Iris pigment epithelial cell (primary cell): Measurements from ENCODE around the gene ALDH16A1.

Experiments
- DNase-seq: peaks from one replicate; pipeline ENCODE4 v3.0.0-alpha.2; 2011; ENCODE audit warnings: low read depth

The ALDH16A1 gene

DNA sequence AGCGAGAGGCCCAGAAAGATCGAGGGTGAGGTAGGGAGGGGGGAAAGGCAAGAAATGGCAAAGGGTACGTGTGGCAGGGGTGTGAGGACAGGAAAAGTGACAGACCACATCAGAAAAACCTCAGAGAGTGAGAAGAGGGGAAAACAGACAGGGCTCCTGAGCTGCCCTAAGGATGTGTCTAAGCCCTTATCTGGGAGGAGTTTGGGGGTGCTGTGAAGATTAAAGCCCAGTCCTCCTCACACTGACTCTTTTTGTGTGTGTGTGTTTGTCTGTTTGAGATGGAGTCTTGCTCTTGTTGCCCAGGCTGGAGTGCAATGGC lies 29.1 kb upstream of the ALDH16A1 start:
- DNase-seq: no peak

DNA sequence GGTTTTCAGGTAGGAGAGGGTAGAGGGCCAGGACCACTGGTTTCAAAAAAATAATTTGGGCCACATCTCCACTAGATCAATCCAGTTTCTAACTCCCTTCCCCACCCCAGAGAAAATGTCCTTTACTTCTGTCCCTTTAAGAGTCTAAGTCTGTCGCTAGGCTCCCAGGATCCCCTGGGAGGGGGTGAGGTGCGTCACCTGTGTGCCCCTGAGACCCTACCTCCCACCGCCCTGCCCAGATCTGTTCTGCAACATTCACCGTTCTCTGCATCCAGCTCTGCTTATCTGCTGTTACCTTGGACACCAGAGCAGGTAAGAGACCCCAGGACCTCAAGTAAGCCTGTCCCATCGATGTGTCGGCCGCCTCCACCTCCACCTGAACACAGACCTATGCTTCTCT lies 27.8 kb upstream of the ALDH16A1 start, which contains the start of gene GFY:
TSS of gene GFY (plus strand) at position 211 of the 400 bp plus-strand sequence. CDS start 1,043 bp downstream, outside the sequence.
- DNase-seq: no peak

DNA sequence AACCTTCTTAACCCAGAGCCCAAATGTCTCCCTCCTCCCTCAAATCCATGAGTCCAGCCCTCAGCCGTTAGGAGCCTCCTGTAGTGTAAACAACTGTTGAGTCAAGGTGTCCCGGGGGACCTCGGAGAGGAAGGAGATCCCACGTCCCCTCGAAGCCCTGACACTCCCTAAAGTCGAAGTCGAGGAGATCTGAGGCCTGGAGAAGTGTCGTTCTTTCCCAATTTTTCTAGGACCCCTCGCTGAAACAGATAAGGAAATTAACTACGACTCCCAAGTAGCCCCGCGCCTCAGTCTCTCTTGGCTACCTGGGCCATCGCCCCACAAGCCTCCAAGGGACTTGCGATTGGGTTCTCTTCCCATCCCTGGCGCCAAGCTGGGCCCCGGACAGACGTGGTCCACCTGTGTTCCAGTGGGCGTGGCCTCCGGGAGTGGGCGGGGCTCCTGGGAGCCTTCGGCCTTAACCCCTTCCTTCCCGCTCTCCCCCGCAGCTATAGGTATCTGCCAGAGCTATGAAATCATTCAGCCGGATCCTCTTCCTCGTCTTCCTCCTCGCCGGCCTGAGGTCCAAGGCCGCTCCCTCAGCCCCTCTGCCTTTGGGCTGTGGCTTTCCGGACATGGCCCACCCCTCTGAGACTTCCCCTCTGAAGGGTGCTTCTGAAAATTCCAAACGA lies 27.0 kb upstream of the ALDH16A1 start:
- no peak for DNase-seq

DNA sequence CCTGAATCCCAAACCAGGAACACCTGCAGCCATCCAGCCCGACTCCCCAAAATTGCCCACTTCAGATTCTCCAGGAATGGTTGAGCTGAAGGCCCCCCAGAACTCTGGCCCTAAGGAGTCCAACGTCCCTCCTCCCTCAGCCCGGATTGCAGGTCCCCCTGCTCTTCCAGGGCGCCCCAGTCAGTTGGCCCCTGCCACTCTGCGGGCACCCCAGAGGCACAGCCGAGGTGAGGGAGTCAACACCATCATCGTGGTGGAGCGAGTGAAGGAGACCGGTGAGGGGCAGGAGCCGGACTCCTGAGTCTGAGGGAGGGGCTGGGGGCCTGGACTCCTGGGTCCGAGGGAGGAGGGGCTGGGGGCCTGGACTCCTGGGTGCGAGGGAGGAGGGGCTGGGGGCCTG lies 25.7 kb upstream of the ALDH16A1 start:
- DNase-seq: no peak

DNA sequence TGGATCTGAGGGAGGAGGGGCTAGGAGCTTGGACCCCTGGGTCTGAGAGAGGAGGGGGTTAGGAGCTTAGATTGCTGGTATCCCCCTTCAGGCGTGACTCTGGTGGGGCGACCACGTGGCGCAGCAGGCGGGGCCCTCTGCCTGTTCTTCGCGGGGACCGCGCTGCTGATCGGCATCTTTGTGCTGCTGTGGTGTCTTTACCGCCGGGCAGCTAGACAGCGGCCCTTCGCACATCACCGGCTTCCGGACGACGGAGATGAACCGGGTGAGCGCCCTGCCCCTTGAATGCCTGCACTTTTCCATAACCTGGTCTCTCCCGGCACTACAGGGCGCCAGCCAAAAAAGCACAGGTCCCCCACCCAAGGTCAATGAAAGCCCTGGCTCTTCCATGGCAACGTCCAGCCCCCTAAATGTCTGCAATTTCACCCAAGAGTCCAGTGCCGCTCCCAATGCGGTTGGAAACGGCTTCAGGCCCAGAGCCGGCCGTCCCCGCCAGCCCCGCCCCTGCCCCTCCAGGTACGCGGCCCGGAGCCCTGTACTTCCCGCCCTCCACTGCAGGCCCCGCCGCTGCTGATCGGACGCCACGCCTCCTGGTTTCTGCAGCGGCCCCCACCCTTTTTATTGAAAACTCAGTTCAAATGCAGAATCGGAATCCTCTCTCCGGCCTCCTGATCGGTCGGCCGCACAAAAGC lies 25.0 kb upstream of the ALDH16A1 start:
- DNase-seq: no peak

DNA sequence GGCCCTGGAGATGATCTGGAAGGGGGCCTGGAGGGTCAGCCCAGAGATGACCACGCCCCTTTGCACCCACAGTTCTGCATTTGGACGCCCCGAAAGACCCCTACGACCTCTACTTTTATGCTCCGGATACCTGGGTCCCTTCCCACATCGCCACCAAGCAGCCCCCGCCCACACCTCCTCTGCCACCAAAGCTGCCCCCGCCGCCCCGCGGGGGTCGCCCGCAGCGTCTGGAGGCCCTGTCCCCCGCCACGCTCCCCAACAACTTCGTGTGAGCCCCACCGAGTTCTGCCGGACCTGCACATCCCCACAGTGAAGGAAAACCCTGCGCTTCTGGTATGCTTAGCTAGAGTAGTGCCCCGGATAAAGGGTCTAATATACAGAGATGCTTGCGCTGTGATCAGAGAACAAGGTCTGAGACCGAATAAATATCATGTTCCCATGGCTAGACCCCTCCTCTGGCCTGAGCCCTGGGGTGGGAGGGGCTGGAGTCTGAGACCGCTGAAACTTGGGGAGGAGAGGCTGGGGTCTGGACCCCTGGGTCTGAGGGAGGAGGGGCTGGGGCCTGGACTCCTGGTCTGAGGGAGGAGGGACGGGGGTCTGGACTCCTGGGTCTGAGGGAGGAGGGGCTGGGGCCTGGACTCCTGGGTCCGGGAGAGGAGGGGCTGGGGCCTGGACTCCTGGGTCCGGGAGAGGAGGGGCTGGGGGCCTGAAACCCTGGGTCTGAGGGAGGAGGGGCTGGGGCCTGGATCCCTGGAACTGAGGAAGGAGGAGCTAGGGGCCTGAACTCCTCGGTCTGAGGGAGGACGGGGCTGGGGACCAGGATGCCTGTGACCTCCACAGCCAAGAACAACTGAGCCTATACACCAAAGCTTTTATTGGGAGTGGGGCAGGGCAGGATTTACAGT lies 24.2 kb upstream of the ALDH16A1 start:
- no peak for DNase-seq

DNA sequence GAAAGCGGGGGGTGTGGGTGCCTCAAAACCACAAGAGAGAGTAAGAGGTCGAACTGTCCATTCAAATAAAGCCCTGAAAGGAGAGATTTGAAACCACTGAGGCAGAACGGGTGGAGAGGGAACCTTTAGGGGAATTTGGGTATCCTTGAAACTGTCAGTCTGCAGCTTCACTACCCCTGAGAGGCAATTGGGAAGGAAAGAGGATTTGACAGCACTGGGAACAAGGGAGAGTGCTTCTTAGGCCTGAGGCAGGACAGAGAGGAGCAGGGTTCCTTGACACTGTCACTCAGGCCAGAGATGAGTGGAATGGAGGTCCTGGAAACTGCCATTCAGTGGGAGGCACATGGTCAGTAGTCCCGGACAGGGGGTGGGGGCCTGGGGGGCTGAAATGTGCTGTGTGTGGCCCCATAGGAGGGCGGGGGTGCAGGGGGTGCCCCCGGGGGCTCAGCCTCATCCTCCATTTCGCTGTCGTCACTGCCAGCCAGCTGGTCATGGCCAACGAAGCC lies 22.8 kb upstream of the ALDH16A1 start:
- DNase-seq: no peak

DNA sequence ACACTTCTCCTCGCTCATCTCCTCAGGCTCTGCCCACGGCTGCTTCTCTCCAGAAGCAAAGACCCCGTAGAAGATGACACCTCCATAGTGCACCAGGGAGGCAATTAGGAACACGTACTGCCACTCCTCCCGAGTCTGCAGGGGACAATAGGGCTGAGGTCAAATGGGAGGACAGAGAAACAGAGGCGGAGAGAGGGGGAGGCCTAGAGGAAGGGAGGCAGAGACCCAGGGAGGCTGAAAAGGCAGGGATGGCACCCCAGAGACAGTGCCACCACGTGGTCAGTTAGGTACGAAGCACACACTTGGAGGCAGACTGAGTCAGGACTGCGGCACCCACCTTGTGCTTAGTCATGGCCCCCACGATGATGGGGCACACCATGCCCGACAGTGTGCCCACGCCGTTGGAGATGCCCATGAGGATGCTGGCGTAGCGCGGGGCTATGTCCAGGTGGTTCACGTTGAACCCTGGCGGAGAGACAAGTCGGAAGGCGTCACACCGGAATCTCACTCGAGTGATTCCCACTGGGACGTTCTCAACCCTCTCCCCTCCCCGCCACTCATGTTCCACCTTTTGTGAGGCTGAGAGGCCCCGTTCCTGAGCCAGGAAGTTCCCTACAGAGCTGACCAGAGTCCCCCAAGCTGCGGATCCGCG lies 22.2 kb upstream of the ALDH16A1 start:
- no peak for DNase-seq

DNA sequence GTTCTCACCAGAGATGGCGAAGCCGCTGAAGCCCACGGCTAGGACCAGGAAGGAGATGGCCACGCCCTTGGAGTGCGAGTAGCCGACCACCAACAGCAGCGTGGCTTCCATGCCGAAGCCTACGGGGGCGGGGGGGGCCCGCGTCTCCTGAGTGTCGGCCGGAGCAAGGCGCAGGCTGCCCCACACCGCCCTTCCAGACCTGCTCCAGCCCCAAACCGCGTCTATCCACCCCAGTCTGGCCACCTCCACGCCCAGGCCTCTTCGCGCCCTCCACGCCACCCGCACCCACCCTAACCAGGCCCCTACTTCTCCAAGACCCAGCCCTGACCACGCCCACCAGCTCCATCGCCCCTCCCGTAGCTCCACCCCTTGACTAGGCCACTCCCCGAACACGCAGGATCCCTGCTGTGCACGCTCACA lies 21.7 kb upstream of the ALDH16A1 start:
- DNase-seq: no peak

DNA sequence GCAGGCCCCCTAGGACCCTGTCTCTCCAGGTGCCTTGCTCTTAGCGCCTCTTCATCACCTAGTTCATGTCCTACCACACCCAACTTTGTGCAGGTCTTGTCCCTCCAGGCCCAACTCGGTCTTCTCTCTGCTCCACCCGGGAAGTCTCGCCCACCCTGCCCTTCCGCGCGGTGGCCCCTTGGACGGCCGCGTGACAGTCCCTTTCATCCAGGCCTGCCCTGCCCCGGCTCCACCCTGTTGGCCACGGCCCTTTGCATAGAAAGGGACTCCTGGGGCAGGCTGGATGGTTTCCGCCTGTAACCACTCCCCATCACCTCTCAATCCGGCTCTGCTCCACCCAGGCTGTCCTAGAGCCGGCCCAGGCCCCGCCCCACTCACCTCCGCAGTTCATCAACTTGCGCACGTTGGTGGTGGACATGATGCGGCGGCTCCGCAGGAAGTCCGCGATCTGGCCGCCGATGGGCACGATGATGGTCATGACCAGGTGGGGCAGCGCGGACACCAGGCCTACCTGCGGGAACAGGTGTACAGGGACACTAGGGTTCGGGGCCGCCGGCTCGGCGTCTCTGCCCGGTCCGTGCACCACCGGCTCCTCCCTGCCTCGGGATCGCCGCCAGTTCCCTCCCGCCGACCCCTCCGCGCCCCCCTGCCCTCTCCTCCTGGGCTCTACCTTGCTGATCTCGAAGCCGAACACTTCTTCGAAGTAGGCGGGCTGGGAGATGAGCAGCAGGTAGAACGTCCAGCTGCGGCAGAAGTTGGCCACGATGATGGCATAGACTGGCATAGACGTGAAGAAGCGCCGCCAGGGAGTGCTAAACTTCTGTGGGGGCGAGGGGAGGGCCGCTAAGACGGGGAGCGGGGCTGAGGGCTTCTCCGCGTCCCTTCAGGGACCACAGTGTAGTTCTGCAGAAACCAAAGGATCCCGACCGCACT lies 20.6 kb upstream of the ALDH16A1 start:
- no peak for DNase-seq

DNA sequence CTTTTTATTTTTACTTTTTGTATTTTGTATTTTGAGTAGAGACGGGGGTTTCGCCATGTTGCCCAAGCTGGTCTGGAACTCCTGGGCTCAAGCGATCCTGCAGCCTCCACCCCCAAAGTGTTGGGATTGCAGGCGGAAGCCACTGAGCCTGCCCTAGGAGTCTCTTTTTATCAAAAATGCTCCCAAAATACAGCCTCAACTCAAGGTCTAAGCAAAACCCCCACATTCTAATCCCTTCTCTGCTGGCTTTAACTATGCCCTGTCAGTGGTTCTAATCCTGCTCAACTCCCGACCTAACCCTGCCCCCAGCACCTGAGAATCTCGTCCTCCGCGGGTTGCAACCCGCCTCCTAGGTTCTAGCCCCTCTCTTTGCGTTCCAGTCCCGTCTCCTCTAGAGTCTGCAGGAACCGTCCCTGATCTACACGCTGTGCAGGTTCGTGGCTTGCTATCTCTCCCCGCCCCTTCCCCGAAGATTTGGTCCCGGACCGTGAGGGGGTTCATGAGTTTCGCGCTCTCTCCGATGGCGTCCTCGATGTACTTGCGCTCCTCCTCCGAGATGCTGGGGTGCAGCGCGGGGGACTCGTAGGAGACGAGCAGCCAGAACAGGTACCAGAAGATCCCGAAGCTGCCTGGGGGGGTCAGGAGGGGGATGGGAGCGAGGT lies 19.7 kb upstream of the ALDH16A1 start:
- DNase-seq: no peak

DNA sequence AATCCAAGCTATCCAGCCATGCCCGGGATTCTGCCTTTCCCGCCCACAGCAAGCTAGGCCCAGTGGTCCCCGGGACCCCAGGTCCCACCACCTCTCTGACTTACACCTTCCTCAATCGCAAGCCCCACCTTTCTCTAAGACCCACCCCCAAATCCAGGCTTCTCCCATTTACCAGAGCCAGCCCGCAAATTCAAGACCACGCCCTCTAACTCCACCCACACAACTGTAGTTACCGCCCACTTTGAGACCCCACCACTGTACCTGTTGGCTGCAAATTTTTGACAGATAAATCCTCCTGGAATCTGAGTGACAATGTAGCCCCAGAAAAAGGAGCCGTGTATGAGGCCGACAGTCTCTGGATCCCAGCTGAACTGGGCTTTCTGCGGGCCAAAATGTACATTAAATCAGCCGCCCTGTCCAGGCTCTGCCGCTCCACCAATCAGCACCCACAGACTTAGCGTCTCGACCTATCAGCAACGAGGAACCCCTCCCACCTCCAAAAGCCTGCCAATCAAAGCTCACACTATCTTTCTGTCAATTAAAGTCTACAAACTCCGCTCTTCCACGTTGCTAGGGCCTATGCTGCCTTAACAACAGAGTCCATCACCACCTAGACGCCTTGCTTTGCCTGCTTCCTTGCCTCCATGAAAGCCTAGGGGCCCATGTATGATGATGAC lies 18.0 kb upstream of the ALDH16A1 start:
- no peak for DNase-seq

DNA sequence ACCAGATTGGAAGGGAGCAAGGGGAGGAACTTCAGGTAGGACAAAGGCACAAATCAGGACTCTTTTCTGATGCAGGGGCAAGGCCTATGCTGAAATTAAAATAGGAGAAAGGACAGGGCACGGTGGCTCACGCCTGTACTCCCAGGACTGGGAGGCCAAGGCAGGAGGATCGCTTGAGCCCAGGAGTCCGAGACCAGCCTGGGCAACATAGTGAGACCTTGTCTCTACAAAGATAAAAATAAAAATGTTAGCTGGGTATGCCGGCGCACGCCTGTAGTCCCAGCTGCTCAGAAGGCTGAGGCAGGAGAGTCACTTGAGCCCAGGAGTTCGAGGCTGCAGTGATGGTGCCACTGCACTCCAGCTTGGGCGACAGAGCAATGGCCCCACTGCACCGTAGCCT lies 17.4 kb upstream of the ALDH16A1 start:
- DNase-seq: no peak

DNA sequence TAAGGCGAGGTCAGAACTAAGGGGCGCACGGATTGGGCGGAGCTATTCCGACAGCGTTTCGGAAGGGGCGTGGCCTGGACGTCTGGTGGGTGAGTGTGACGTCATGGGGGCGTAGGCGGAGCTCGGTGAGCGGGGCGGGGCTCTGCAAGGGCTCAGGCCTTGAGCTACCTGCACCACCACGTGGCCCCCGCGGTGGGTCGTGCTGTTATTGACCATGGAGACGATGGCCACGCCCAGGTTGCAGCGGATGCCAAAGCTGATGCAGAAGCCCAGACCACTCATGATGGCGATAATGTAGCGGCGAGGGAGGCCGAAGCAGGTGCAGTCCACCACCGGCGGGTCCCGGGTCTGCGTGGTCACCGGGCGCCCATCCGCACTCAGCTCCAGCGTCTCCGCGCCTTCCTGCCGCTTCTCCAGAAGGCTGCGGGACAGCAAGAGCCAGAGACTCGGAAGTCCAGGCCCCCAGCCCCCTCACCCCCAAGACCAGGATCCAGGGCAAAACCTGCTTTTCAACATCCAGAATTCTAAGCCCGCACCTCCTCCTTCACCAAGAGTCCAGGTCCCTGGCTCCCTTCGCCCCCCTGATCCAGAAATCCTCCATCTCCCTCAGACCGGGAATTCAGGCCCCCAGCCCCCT lies 16.5 kb upstream of the ALDH16A1 start:
- DNase-seq: no peak

DNA sequence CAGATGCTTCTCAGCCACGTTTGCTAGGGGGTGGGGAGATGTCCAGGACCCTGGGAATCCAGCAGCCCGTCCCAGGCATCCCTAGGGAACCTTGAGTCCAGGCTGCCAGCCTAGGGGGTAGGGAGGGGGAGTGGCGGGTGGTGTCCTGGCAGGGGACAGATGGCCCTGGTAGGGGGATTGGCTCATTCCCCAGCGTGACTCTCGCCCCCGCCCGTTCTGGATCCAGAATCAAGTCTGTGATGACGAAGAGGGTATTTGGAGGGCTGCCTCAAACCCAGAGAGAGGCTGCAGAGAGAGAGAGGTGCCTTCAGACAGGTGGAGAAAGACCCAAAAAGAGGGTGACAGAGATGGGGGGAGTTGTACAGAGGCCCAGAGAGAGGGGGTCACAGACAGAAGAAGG lies 15.8 kb upstream of the ALDH16A1 start:
- DNase-seq: no peak

DNA sequence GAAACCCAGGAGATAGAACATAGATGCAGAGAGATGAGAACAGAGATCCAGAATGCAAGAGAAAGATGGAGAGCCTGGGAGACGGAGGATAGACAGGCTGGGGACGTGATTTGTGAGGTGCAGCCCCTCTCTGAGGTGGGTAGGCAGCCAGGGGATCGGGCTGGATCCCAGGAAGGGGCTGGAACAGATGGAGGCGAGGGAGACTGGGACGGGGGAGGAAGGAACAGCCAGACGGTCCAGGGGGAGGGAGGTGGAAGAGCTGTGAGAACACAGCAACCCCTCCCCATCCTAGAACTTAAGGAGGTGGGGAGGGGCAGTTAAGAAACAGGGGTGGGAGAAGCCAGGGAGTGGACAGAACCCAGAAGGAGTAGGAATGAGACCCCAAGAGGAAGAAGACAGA lies 14.8 kb upstream of the ALDH16A1 start:
- DNase-seq: no peak

DNA sequence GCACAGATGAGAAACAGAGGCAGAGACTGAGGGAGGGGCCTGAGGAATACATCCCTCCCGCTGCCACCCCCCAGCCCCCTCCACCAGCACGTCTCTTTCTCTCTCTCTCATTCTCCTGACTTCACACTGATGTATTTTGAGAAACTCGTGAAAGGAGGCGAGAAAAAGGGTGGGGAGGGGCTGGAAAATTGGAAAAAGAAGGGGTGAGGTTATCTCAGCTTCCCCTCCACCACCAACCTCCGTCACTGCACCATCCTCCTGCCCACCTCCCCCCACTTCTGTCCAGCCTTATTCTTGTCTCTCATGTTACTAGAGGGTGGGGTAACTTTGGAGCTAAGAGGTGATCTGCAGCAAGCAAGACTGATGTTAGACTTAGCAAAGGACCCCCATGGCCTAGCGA lies 13.2 kb upstream of the ALDH16A1 start:
- DNase-seq: no peak

DNA sequence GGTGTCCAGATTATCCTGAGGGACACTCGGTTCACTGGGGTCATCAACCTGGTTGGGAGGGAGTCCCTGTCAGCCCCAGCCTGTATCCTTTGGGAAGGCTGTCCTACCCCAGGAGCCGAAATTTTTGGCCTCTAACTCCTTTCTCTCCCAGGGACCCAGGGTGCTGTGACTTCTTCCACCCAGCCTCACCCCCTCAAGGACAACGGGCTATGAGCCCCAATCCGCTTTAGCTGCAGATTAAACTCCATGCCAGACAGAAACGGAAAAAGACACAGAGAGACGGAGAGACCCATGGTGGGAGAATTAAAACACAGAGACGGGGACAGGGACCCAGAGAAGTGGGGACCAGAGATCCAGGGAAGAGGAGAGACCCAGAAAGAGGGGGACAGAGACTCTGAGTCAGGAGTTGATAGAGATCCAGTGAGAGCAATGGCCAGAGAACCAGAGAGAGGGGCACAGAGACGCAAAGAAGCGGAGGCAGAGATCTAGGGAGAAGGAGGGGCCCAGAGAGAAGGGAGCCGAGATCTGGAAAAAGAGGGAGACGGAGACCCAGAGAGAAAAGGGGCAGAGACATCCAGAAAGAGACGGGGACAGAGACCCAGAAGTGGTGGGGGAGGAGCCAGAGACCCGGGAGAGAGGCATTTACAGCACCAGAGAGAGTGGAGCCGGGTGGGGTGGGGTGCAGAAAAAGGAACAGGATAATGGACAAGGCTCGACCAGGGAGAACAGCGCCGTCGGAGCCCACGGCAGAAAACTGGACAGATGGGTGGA lies 12.4 kb upstream of the ALDH16A1 start:
- no peak for DNase-seq
